ENCODE data around the gene HOXA3. TPM values are rescaled to one million over a fixed set of nuclear protein-coding genes. Genes with fewer than 3 reads are reported as not detected.

HOXA3 gene
- total and polyA plus RNA-seq, 9 of the 15 experiments (the other 6 are each of a cell fraction or from before 2014, with no cell fraction given), result 0.04 to 0.13 TPM; not detected in 7

DNA sequence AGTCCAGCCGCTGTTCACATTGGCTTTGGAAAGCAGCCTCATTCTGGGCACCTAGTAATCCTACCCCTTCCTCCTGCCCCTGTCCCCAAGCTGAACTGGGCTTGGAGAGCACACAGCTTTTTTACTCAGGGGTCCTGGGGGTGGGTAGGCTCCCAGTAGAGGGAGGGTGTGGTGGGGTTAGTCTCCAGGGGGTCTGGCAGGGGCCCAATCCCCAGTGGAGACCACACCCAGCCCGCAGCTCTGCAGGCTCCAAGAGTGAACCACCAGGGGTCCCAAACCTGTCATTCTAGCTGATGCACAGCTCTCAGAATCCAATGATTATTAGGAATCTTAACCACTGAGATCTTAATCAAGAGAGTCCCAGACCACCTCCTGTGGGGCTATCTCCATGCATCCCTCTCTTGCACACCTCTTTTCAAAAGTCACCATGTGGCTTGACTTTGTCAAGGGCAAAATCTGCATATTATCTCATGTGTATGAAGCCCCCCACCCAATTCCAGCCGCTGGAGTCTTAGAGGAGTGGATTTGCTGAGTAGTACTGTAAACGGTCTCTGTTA is 30.0 kb upstream of the HOXA3 start (continued):
- TF ChIP-seq FOXK1 (CRISPR knock-in tag; IDR thresholded peaks at IDR 0.05; ENCODE audit: borderline replicate concordance) (no peak), ETV6 (IDR thresholded peaks at IDR 0.05; ENCODE audit: borderline replicate concordance in 1 of 2, low read depth in 2 of 2, low read length in 1 of 2) (no peak), ETV6 (CRISPR knock-in tag; IDR thresholded peaks at IDR 0.05; ENCODE audit: borderline replicate concordance) (no peak), ZNF584 (CRISPR knock-in tag; IDR thresholded peaks at IDR 0.05; ENCODE audit: low read depth) (no peak), GTF2A2 (tag; IDR thresholded peaks at IDR 0.05) (no peak), DACH1 (IDR thresholded peaks at IDR 0.05; ENCODE audit: partially characterized antibody) (no peak), NFIX (CRISPR knock-in tag; IDR thresholded peaks at IDR 0.05; ENCODE audit: low read depth) (no peak), ZNF316 (IDR thresholded peaks at IDR 0.05) (no peak), BMI1 (IDR thresholded peaks at IDR 0.05; ENCODE audit: low read length) (no peak), ZNF253 (CRISPR knock-in tag; conservative IDR thresholded peaks at IDR 0.05) (no peak)
- TF ChIP-seq, protein P1, sequence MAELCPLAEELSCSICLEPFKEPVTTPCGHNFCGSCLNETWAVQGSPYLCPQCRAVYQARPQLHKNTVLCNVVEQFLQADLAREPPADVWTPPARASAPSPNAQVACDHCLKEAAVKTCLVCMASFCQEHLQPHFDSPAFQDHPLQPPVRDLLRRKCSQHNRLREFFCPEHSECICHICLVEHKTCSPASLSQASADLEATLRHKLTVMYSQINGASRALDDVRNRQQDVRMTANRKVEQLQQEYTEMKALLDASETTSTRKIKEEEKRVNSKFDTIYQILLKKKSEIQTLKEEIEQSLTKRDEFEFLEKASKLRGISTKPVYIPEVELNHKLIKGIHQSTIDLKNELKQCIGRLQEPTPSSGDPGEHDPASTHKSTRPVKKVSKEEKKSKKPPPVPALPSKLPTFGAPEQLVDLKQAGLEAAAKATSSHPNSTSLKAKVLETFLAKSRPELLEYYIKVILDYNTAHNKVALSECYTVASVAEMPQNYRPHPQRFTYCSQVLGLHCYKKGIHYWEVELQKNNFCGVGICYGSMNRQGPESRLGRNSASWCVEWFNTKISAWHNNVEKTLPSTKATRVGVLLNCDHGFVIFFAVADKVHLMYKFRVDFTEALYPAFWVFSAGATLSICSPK (IDR thresholded peaks at IDR 0.05; ENCODE audit: borderline replicate concordance), result no peak

Data from K562 (cell line).